CD4-positive, alpha-beta T cell treated with Interleukin-15 for 1 hour (primary cell): ENCODE data around the gene CAT.
"Not testable (repeated sequence)": the region's sequence is repeated elsewhere in the genome, so short reads cannot be mapped to it uniquely, and the experiment has no call there.

ENCODE experiments used
- DNase-seq: peaks from one replicate; pipeline ENCODE4 v3.0.0-alpha.2; 2020

The CAT gene

DNA sequence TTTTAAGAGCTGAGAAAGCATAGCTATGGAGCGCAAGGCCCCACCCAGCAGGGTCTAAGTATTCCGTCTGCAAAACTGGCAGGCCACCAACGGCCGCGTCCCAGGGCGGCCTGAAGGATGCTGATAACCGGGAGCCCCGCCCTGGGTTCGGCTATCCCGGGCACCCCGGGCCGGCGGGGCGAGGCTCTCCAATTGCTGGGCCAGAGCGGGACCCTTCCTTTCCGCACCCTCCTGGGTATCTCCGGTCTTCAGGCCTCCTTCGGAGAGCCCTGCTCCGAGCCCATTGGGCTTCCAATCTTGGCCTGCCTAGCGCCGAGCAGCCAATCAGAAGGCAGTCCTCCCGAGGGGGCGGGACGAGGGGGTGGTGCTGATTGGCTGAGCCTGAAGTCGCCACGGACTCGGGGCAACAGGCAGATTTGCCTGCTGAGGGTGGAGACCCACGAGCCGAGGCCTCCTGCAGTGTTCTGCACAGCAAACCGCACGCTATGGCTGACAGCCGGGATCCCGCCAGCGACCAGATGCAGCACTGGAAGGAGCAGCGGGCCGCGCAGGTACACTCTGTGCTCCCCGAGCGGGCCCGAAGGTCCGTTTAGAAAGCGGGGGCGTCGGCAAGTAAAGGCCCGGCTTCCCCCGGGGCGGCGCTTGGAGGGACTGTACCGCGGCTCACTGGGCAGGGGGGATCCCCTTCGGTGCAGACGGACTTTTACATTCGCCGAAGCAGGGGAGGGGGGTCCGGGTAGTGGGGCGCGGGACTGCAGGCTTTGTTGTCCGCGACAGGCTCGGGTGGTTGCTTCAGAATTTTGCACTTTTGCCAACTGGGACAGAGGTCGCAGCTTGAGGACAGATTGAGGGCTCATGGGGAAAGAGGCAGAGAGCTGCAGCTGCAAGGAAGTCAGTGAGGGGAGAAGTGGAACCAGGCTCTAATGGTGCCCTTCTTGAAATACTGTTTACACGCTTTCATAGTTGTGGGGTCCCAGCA lies at the start of gene CAT:
Gene CAT (plus strand): TSS at position 406 of the 979 bp plus-strand sequence. CDS start 80 bp downstream, at position 486.
- DNase-seq: peak; percentile 97

DNA sequence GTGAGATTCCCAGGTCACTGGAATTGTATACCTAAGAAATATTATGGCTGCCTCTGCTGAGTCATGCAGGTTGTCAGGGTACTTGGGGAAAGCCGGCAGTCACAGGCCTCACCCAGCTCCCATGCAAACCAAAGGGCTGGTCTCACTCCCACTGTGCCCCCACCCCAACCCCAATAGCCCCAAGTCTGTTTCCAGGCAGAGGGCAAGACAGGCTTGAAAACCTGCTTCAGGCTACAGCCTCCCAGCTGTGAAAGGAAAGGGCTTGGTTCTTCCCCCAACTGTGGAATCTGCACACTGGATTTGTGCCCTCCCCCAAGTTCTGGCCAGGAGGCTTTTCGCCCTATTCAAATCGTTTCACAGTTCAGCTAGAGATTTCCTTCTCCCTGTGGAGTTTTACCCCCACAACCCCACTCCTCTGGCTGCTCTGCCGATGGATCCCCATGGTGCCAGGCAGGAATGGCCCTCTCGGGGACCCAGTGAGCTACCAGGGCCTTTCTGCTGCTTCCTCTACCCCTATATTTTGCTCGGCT lies 43.9 kb upstream of the CAT start:
- no peak for DNase-seq

DNA sequence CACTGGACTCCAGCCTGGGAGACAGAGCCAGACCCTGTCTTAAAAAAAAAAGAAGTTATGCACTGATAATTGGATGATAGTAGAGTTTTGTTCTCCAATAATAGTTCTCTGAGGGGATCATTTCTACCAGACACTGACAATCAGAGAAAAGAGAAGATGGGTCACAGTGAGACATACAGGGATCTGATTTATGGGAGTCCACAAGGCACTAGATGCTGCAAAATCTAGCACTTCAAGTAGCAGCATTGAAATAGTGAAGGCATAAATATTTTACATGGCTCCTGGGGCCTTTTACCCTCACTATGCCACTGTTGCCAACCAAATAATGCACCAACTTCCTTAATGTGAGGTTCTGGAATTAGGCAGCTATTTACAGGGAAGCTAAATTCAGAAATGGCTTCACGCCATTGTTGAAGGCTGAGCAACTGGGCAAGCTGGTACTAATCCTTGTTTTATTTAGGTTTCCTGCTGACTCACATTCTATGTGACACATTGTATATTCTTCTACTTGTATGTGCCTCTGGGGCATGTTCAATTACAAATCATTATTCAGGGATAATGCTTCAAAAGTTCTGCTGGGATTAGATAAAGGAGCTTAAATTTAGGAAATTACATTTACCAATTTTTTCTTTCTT lies 42.7 kb upstream of the CAT start:
- DNase-seq: no peak

DNA sequence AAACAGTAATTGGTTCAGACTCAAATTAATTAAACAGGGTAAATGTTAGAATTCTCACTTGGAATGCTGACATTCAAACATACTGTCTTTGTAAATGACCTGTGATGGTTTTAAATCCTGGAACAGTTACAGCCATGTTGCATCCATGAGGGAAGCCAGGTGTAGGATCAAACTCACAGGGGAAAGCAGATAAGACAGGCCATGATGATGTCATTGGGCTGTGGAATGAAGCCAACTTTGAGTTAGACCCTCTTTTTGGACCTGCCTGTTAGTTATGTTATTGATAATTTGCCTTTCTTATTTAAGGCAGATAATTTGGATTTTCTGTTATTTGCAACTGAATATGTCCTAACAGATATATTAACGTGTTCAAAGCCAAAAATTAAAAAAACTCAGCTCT lies 41.6 kb upstream of the CAT start:
- DNase-seq: no peak

DNA sequence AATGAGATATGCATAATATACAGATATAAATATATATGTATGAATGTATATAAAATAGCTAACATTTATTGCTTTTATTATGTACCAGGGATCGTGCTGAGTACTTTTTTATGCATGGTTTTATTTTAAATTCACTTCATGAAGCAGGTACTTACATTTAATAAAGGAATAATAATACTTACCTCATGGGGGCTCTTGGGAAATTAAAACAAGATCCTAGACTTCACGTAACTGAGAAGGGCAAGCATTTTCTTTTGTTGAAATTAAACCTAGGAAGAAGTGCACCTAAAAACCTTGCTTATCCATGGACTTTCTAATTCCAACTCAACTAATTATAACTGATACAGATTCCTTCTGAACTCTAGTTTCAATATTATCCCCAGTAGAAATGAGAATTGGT lies 40.9 kb upstream of the CAT start:
- DNase-seq: no peak

DNA sequence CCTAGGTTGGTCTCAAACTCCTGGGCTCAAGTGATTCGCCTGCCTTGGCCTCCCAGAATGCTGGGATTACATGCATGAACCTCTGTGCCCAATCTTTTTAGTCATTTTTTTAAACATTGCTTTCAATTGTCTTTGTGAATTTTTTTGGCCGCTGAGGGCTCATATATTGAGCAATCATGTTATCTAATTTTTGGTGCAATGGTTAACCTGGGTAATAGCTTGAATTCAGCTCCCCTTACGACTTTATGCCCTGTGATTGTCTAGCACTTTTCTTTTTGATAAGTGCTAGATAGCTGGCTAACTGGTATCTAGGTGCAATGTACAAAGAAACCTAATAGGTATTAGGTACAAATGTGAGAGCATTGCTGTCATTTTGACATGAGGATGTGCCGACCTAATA lies 35.3 kb upstream of the CAT start:
- no peak for DNase-seq

DNA sequence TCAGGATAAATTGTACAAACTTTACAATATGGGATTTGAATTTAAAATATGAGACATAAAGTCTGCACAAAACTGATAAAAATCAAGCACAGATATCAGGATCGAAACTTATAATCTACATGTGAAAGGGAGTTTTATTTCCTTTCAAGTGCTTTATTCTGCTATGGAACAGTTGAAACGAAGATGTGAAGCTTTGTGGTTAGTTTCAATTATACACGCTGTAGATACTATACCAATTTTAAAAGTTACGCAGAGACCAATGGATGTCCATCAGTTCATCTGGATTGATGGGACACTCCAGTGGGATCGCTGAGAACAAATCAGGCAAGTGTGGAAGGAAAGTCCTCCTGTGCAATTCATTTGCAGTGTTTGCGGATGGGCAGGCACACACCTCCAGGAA lies 34.5 kb upstream of the CAT start:
- DNase-seq: no peak

DNA sequence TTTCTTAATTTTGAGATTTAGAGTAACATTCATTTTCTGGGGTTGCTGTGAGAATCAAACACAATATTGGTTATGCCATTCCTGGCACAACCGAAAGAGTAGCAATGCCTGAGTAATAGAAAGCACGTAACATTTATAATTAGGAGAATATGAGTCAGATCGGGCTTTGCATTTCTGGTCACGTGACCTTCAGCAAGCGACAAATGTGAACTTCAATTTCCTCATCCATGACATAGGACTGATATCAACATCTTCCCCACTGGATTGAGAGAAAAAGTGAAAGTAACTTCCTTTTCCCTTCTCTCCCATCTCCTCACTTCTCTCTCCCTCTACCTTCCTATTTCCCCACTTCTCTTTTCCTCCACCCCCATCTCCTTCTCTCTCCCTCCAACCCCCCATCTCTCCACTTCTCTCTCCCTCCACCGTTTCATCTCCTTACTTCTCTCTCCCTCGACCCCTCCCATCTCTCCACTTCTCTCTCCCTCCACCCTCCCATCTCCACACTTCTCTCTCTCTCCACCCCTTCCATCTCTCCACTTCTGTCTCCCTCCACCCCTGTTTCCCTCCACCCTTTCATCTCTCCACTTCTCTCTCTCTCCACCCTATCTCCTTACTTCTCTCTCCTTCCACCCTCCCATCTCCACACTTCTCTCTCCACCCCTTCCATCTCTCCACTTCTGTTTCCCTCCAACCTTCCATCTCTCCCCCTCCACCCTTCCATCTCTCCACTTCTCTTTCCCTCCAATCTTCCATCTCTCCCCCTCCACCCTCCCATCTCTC lies 33.5 kb upstream of the CAT start:
- peak; percentile 28 for DNase-seq

DNA sequence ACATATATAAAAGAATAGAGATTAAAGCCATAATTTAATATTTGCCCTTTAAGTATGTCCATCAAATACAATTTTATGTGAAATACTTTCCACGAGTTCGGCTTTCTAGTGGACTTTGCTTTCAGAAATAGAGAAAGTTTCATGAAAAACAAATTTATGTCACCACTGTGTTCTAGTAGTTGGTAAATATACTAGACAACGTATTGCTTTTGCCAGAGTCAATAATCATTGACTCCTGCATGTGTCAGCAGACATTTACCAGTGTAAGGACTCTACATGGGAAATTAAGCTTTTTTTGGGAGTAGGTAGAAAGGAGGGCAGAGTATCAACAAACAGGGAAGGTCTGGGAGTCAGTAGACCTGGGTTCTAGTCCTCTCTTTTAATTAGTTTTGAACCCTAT lies 32.3 kb upstream of the CAT start:
- DNase-seq: no peak

DNA sequence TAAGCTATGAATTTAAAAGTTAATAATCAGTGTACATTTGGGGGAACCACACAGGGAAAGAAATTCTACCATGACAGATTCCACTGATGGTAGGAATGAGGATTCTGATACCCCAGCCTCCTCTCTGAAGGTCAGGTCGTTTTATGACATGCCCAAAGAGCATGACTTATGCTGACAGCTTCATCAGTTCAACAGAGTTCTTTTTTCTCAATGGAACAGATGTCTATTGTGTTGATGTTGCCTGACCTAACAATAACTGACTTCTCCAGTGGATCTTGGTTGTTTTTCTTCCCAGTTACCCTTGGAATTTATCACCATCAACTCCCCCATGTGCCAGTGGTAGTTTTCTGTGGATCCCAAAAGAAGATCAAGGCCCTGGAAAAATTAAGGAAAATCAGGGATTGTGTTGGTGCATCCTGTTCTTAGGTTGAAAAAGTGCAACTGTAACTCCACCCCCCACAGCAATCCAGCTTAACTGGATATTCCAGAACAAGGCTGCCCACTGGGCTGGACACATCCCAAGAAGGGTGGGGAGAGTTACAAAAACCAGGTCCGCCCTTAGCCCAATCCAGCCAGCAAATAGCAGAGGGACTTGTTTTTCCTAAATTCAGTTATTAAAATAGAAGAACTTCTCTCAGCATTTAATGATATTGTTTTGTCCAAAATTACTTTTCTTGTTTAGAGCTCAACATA lies 31.5 kb upstream of the CAT start:
- no peak for DNase-seq

DNA sequence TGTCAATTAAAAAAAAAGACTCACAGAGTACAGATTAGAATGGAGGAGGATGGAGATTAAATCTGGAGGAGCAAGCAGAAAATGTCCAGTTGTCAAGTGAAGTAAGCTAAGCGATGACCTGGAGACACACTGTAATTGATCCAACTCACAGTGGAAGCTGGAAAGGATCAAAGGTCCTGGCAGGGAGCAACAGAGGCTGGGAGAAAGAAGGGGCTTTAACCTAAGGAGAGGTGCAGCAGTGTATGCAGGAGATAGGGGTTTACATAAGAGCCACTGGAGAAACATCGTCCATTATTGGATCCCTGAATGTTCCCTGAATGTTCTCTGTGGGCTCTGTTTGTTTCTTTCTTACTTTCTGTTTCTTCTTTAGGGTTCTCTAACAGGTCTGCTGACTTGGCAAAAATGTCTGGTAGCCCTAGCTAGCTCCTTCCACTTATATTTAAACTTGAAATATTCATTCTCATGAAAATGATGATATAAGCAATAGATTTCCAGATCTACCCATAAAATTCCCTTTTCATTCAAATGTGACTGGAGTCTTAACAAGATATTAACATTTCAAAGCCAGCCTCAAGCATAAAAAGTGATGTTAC lies 30.1 kb upstream of the CAT start:
- DNase-seq: no peak

DNA sequence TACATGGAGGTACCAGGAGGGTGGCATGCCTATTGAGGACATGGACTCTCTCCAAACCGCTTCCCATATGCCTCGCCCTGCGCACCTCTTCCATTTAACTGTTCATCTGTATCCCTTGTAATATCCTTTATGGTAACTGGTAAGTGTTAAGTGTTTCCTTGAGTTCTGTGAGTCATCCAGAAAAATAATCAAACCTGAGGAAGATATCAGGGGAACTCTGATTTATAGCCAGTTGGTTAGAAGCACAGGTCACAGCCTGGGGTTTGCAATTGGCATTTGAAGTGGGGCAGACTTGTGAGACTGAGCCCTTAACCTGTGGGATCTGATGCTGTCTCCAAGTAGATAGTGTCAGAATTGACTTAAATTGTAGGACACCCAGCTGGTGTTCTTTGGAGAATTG lies 27.6 kb upstream of the CAT start:
- no peak for DNase-seq

DNA sequence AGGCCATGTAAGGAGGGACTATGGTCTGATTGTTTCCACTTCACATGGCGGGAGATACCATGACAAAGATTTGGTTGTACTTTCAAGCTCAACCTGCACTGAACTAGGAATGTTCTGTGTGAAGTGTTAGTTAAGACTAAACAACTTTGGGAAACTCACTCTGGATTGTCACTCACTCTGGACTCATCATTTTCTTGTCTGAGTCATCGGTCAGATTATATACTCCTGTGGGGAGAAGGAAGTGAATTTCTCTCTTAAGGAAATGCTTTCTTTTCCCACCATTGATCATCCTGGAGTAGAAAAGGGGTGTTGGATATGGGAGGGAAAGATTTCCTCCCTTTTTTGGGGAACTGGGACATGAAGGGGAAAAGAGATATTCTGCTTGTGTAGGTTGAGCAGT lies 26.9 kb upstream of the CAT start:
- no peak for DNase-seq

DNA sequence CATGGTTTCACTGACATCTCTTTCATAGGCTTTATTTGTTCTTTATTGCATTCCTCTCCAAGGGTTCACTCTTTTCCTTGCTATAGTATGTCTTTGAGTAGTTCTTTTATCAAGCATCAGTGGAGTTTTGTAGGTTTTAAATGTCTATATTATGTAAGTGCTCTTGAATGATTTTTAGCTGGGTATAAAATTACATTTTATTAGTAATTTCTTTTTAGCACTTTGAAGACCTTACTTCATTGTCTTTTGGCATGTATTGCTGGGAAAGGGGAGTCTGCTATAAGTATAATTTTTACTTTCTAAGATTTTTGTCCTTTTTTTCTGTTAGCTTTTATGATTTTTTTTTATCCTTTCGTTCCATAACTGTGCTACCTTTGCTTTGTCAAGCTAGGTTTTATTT lies 25.5 kb upstream of the CAT start:
- no peak for DNase-seq

DNA sequence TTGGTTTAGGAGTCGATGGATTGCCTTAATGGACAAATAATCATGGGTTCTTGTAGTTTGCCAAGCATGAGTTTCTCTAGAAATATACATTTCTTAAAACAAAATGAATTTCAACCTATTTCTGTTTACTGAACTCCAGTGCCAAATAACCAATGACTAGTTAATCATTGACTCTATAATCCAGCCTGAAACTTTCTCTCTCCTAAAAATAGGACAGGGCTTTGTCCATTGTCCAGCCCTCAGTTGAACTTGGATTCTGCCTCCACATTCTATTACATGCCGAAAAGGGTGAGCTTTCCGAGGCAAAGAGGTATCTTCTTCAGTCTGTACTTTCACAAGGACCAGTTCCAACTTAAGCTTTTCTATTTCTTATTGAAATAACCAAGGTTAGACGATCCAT lies 23.2 kb upstream of the CAT start:
- DNase-seq: no peak

DNA sequence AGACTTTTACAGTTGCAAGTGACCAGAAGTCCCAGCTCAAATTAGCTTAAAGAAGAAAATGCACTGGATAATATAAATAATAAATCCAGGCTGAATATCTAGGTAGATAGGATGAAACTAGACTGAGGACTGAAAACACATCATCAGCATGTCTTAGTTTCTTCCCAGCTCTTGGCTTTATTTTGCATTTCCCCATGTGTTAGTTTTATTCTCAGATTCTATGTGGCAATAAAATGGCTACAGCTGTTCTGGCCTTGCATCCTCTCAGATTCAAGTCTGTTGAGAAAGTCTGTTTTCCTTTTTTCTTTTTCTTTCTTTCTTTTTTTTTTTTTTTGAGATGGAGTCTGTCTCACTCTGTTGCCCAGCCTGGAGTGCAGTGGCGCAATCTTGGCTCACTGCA lies 22.6 kb upstream of the CAT start:
- no peak for DNase-seq

DNA sequence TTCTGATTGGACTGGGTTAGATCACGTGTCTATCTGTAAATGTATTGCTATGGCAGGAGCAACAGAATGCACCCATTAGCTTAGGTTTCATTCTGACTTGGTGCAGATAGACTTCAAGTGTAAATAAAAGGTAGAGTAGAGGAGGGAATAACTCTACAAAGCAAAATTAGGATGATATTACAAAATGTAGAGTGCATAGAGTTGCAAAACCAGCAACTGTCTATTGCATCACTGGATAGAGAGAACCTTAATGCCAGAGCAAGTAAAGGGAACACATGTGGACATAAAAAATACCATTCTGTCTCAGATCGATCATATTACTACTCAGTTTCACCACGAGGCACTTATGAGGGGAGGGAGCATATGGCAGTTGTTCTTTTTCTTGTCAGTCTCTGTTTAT lies 22.0 kb upstream of the CAT start:
- DNase-seq: no peak

DNA sequence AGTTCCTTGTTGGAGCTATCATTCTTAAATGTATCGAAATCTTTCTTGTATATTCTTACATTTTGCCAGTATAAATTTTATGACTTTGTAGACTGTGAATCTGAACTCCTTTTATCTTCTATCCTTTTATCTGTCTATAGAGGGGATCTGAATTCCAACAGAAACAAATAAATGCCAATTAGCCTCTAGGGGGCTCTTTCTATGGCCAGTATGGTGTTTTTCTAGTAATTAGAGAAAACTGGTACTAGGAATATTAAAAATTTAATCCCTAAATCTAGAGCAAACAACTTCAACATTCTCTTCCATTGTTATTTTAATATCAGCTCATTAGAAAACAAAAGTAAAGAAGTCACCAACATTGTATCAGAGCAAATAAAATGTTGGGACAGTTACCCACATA lies 21.5 kb upstream of the CAT start:
- no peak for DNase-seq

DNA sequence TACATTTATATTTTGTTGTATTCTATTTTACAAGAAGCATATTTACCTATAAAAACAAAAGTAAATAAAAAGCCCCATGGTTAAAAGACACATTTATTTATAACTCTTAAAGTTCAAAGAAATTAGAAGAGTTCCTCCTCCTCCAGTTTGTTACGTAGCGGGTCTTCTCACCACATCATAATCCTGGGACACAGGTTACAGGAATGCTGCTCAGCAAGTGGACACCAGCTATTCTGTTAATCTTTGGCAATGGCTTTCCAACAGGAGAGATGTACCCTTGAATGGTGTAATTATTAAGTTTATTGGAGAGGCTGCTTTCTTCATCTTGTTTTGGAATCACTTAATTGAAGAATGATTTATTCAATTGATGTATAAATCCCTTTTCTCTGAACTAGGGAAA lies 19.6 kb upstream of the CAT start:
- DNase-seq: no peak

DNA sequence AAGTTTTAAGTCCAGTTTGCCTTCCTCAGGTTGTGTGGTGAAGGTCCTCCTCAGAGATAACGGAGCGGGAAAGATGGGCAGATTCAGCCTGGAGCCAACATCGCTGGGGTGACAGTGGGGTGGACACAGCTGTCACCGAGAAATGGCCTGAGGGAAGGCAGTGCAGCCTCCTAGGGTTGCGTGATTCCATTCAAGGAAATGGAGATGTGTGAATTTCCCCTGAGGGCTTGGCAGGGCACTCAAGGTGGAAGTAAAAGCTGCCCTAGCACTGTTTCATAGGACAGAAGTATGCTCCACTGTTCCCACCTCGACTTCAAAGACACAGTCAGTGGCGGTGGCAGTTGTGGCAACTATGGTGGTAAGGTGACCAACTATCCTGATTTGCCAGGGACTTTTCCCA lies 15.4 kb upstream of the CAT start:
- DNase-seq: no peak

DNA sequence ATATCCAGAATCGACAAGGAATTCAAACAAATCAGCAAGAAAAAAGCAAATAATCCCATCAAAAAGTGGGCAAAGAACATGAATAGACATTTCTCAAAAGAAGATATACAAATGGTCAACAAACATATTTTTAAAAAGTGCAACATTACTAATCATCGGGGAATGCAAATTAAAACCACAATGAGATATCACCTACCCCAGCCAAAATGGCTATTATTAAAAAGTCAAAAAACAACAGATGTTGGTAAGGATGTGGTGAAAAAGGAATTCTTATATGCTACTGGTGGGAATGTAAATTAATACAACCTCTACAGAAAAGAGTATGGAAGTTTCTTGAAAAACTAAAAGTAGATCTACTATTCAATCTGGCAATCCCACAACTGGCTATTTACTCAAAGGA lies 13.9 kb upstream of the CAT start:
- DNase-seq: not testable (repeated sequence)

DNA sequence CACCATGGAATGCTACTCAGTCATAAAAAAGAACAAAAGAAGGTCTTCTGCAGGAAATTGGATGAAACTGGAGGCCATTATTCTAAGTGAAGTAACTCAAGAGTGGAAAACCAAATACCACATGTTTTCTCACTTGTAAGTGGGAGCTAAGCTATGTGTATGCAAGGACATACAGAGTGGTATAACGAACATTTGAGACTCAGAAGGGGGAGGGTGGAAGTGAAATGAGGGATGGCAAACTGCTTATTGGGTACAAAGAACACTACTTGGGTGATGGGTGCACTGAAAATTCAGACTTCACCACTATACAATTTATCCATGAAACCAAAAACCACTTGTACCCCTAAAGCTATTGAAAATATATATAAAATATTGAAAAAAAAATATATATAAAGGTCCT lies 13.4 kb upstream of the CAT start:
- no peak for DNase-seq
